ENCODE data around the gene TAX1BP1. TPM values are rescaled to one million over a fixed set of nuclear protein-coding genes. Genes with fewer than 3 reads are reported as not detected.

TAX1BP1 gene
- total RNA-seq, 4 donors from 2014 or later: 65.0 to 77.0 (median 72.3) TPM

DNA sequence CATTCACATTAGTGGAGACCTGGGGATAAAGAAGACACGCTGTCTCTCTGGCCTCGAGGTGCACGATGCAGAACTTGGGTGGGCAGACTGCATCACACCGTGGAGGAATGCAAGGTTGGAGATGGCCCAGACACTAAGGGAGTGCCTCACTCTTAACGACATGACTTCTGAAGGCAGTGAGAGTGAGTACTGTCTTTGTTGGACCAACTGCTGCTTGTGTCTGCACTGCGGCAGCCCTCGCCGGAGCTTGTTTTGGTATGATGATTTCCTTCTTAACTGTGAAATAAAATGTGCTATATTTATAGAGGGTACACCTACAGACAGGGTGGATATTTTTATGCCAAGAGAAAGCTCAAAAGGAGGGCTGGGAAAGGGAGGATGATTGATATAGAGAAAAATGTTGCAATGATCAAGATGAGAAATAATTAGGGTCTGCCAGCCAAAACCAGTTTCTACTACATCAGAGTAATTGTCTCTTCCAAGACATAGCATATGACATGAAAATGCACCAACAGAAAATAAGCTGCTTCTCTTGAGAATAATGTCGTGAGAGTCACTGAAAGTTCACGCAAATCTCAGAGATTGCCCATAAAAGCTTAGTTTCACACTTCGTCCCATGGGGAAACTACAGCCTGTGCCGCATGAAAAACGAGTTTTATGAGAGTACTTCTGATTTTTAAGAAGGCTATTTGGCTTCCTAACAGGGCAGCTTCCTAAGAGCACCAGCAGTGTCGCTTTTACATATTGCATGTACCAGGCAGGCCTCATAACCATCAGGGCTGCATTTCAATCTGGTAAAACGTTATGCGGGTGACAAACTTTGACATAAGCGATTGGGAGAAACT lies 127.1 kb downstream of the TAX1BP1 start:
- TF ChIP-seq, protein P1, sequence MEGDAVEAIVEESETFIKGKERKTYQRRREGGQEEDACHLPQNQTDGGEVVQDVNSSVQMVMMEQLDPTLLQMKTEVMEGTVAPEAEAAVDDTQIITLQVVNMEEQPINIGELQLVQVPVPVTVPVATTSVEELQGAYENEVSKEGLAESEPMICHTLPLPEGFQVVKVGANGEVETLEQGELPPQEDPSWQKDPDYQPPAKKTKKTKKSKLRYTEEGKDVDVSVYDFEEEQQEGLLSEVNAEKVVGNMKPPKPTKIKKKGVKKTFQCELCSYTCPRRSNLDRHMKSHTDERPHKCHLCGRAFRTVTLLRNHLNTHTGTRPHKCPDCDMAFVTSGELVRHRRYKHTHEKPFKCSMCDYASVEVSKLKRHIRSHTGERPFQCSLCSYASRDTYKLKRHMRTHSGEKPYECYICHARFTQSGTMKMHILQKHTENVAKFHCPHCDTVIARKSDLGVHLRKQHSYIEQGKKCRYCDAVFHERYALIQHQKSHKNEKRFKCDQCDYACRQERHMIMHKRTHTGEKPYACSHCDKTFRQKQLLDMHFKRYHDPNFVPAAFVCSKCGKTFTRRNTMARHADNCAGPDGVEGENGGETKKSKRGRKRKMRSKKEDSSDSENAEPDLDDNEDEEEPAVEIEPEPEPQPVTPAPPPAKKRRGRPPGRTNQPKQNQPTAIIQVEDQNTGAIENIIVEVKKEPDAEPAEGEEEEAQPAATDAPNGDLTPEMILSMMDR (IDR thresholded peaks at IDR 0.05): no peak
- DNase-seq (ENCODE audit: low spot score): no peak
- ATAC-seq (ENCODE audit: low FRiP score): no peak

DNA sequence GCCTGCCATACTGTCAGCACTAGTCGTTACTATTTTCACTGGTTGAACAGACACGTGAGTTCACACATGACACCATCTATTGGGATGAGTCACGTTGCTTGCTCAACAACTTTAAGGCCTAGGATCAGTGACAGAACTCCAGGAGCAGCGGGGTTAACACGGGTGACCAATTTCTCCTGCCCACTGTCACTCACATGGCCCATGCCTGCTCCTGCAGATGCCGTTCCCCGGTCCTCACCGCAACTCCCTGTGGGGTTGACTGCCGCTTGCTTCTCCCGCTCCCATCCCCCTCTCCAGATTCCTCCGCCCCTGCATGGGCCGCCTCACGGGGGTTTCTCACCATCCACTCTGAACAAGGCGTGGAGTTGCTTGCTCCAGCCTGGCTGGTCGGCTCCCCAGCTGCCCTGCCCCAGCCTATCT lies 128.2 kb downstream of the TAX1BP1 start:
- no peak for ATAC-seq (ENCODE audit: low FRiP score)
- TF ChIP-seq, protein P1 (IDR thresholded peaks at IDR 0.05): no peak
- DNase-seq (ENCODE audit: low spot score): no peak

DNA sequence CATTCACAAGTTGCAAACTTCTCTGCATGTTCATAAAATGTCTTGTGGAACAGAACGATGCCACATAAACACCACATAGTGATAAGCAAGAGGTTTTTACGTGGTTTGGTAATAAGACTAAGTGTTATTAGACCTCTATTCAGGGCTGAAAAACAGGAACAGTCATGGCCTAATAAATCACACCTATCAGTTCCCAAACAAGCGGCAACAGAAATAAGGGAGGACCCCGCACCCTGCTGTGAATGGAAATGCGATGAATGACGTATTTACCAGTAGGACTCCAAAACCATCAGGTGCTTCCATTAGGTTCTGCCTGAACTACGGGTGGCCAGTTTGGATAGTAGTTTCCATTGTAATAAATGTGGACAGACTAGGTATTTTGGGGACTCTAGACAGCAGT lies 129.1 kb downstream of the TAX1BP1 start:
- TF ChIP-seq, protein P1 (IDR thresholded peaks at IDR 0.05): no peak
- ATAC-seq (ENCODE audit: low FRiP score): no peak
- DNase-seq (ENCODE audit: low spot score): no peak

DNA sequence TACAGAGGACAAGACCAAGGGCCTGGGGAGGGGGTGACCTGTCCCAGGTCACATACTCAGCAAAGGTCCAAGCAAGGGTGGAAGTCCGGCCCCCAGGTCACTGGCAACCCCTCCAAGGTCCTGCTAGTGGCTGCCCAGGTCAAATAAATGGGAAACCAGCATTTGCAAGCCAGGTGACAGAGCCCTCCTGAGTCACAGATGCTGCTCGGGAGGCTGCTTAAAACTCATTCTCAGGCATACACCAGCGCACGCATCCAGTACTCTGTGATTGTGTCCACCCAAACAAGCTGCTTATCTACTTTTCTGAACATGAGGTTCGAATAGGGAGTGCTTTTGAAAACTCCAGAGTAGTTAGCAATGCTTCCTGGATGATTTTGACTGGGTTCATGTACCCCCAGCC lies 130.6 kb downstream of the TAX1BP1 start:
- ATAC-seq (ENCODE audit: low FRiP score) (no peak), DNase-seq (ENCODE audit: low spot score) (no peak)
- TF ChIP-seq, protein P1 (IDR thresholded peaks at IDR 0.05): no peak

DNA sequence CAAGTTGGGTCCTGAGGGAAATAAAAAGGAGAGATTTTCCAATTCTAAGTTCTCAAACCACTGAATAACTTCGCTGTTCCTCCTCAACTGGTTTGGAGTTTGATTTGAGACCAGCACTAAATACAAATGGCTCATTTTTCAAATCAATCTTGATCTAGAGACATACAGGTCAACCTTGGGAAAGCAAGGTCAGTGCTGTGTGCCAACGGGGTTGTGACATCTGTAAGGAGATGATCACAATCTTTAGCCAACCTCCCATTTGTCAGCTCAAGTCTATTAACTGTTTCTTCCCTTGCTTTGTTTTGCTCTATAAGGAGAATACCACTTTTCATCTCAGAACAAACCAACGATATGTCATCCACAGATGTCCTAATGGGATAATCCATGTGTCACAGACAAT lies 131.1 kb downstream of the TAX1BP1 start:
- ATAC-seq (ENCODE audit: low FRiP score) (no peak), DNase-seq (ENCODE audit: low spot score) (no peak)
- TF ChIP-seq, protein P1 (IDR thresholded peaks at IDR 0.05): no peak

DNA sequence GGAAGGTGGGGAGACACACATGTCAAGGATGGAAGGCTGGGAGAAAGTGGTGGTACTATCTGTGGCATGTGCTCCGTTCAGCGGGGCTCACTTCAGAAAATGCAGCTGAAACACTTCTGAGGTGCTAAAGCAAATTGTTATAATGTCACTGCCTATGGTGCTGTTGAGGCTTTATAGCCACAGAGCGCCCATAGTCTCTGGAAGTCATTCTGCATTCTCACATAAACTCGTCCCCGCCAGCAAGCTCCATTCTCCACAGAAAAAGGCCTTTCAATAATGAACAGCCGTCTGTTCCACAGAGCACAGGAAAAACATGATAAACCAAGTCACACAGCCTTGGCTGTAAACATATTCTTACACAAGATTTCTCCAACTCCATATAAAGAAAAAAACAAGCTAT lies 131.9 kb downstream of the TAX1BP1 start:
- ATAC-seq (ENCODE audit: low FRiP score) (no peak), DNase-seq (ENCODE audit: low spot score) (no peak)
- TF ChIP-seq, protein P1 (IDR thresholded peaks at IDR 0.05): no peak
